ENCODE measurements around the gene URM1.

- TF ChIP-seq, protein P1, sequence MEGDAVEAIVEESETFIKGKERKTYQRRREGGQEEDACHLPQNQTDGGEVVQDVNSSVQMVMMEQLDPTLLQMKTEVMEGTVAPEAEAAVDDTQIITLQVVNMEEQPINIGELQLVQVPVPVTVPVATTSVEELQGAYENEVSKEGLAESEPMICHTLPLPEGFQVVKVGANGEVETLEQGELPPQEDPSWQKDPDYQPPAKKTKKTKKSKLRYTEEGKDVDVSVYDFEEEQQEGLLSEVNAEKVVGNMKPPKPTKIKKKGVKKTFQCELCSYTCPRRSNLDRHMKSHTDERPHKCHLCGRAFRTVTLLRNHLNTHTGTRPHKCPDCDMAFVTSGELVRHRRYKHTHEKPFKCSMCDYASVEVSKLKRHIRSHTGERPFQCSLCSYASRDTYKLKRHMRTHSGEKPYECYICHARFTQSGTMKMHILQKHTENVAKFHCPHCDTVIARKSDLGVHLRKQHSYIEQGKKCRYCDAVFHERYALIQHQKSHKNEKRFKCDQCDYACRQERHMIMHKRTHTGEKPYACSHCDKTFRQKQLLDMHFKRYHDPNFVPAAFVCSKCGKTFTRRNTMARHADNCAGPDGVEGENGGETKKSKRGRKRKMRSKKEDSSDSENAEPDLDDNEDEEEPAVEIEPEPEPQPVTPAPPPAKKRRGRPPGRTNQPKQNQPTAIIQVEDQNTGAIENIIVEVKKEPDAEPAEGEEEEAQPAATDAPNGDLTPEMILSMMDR (IDR thresholded peaks at IDR 0.05; ENCODE audit: low read length) = no peak
- TF ChIP-seq EZH2 (IDR thresholded peaks at IDR 0.05; ENCODE audit: borderline replicate concordance, low read length) = no peak
Measured at GRCh38 chr9:128399861-128400260, 28.7 kb downstream of the URM1 start.

Measured in OCI-LY1 (cell line).